NCI-H748 treated with DMSO at 0.1 percent for 48 hours (cell line): Measurements from ENCODE around the gene RAD51AP1.
"Not testable (repeated sequence)": the region's sequence is repeated elsewhere in the genome, so short reads cannot be mapped to it uniquely, and the experiment has no call there.

Source experiments
- DNase-seq: peaks from one replicate; lab custom pipeline; 2025; lab: John Stamatoyannopoulos, UW

Gene RAD51AP1, protein sequence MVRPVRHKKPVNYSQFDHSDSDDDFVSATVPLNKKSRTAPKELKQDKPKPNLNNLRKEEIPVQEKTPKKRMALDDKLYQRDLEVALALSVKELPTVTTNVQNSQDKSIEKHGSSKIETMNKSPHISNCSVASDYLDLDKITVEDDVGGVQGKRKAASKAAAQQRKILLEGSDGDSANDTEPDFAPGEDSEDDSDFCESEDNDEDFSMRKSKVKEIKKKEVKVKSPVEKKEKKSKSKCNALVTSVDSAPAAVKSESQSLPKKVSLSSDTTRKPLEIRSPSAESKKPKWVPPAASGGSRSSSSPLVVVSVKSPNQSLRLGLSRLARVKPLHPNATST

DNA sequence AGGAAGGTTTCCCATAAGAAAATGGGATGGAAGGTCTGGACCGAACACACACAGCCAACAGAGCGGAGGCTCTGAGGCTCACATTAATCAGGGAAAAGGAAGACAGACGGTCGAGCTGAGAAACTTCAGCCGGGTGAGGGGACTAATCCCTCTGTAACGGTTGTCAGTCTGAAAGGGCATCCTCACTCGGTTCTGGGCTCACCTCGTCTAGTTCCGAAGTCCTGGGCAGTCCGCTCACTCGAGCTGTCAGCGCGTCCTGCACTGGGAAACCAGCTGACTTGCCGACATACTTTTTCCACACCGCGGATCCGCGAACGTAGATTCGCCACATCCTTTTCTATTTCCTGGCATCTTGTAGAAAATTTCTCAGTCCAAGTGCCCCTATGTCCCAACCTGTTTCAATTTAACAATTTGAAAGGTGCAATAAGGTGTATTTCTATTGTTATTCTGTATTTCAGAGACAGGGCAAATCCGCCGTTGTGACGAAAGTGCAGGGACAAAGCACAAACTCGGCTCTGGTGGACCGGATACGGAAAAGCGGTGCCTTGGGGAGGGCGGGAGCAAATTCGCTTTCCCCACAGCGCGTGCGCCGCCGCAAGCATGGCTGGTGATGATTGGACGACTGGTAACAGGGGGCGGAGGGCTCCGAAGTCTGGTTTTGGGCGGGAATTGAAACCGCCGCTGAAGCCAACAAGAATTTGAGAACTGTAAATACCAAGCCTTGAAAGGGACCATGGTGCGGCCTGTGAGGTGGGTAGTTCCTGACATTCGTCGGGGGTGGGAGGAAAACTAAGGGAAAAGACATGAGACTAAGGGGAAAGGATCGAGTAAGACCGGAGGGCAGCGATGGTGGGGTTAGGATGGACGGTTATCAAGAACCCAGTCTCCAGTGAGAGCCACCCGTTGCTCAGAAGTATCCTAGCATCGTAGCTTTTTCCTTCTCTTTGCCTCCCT, at the start of gene RAD51AP1:
Gene RAD51AP1, plus strand, starts transcription at position 684 of the 954 bp plus-strand sequence. Its CDS starts 50 bp downstream, at position 734.
- peak; percentile 76 for DNase-seq

DNA sequence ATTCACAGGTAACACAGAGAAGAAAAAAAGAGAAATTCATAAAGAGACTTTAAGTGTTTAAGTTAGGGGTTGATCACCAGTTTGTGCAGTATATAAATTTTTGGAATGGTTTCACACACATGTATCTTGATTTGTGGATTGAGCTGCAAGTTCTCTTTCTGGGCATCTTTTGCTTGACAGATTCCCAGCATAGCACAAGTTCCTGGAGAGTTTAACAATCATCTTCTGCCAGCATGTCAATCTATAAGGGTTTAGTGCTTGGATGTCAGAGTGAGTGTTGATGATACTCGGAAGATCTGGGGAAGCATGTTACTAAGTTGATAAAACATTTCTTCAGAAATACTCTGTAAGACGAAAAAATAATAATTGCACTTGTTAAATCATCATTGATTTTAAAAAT, 49.1 kb upstream of the RAD51AP1 start:
- DNase-seq = no peak

- no peak for DNase-seq
Observed at GRCh38 chr12:4490973-4491372, 47.7 kb upstream of the RAD51AP1 start.

- DNase-seq = no peak
Observed at GRCh38 chr12:4496145-4496838, 42.4 kb upstream of the RAD51AP1 start.

DNA sequence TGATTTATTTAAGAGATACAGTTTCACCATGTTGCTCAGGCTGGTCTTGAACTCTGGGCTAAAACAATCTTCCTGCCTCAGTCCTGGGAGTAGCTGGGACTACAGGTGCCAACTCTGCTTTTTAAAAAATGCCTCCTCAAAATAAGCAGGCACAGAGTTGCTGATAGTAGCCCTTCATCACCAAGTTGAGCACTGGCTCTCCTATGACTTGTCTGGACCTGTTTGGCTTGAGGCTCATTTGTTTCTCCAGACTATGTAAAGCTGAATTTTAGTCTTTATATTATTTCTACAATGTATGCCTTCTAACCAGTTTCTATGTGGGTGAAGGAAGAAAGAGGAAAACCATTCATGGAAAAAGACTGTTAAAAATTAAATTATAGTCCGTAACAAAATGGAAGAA, 39.5 kb upstream of the RAD51AP1 start:
- no peak for DNase-seq

DNA sequence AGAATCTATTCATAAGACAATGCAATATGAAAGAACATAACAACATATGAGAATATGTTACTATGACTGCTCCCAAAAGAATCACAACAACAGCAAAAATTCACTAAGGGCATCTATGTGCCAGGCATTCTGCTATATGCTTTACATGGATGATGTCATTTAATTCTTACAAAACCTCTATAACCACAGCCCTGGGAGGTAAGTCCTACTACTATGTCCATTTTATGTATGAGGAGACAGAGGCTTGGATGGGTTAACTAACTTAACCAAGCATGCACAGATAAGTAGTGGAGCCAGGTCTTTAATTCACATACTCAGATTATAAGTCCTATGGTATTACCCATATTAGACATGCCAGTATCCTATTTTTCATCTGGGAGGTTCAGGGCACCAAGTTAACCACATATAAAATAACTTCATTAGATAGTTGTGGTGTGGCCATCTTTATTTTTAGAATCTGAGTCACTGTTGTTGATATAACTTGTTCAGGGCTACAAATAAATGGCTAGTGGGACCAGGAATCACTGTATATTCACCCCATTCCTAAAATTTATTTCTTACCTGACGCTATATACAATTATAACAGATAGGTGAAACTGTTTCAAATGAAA, 33.2 kb upstream of the RAD51AP1 start:
- no peak for DNase-seq

GRCh38 chr12:4506430-4506829, 32.3 kb upstream of the RAD51AP1 start:
- DNase-seq = no peak

DNA sequence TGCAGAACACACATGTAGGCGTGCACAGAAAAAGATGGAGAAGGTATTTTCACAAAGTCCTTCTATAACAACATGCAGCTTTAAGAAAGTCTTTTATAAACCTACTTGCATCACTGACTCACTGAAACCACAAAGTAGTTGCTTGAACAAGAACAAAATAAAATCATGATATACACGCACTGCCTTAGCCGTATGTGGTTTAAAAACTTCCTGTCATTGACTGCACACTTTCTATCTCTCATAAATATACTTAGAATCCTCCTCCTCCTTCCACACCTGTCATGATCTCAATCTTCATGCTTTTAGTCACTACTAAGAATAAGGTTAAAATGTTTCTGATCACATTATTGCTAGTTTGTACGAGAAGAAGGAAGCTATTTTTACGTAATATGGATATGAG, 31.8 kb upstream of the RAD51AP1 start:
- no peak for DNase-seq

DNA sequence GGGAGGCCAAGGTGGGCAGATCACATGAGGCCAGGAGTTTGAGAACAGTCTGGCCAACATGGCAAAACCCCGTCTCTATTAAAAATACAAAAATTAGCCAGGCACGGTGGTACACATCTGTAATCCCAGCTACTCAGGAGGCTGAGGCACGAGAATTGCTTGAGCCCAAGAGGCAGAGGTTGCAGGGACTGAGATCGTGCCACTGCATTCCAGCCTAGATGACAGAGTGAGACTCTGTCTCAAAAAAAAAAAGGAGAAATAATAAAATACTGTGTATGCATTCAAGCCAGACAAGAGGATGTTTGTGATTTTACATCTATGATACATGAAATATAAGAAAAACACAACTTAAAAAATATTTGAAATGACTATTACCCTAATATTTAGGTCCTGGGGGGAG, 30.2 kb upstream of the RAD51AP1 start:
- not testable (repeated sequence) for DNase-seq

DNA sequence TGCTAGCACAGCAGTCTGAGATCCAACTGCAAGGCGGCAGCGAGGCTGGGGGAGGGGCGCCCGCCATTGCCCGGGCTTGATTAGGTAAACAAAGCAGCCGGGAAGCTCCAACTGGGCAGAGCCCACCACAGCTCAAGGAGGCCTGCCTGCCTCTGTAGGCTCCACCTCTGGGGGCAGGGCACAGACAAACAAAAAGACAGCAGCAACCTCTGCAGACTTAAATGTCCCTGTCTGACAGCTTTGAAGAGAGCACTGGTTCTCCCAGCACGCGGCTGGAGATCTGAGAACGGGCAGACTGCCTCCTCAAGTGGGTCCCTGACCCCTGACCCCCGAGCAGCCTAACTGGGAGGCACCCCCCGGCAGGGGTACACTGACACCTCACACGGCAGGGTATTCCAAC, 29.4 kb upstream of the RAD51AP1 start:
- DNase-seq = not testable (repeated sequence)

DNA sequence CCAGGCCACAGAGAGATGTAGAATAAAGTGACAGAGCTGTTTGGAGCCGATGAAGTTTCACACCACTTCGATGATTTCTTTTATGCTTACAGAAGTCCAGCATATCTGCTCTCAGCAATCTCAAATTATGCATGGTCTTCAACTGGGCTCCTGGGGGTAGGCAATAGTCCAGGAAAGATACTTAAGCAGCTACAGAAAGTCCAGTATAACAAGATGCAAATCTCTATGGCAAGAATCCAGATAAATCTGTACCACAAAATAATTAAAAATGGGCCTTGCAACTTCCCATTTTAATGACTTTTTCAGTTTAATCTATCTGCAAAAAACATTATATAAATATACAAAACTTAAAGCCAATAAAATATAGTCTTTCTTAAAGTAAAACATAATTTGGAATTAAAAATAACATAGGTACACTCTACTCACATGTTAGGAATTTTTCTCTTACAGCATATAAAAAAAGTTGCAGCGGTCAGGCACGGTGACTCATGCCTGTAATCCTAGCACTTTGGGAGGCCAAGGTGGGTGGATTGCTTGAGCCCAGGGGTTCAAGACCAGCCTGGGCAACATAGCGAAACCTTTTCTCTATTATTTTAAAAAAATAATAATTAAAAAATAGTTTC, 20.5 kb upstream of the RAD51AP1 start:
- no peak for DNase-seq

DNA sequence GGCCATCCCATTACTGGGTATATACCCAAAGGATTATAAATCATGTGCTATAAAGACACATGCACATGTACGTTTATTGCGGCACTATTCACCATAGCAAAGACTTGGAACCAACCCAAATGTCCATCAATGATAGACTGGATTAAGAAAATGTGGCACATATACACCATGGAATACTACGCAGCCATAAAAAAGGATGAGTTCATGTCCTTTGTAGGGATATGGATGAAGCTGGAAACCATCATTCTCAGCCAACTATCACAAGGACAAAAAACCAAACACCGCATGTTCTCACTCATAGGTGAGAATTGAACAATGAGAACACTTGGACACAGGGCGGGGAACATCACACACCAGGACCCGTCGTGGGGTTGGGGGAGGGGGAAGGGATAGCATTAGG, 15.2 kb upstream of the RAD51AP1 start:
- DNase-seq = not testable (repeated sequence)

GRCh38 chr12:4526923-4527546, 11.7 kb upstream of the RAD51AP1 start:
- DNase-seq = peak; percentile 1

- DNase-seq = no peak
Observed at GRCh38 chr12:4530160-4530559, 8.5 kb upstream of the RAD51AP1 start.

GRCh38 chr12:4530982-4531586, 7.6 kb upstream of the RAD51AP1 start:
- DNase-seq = no peak

DNA sequence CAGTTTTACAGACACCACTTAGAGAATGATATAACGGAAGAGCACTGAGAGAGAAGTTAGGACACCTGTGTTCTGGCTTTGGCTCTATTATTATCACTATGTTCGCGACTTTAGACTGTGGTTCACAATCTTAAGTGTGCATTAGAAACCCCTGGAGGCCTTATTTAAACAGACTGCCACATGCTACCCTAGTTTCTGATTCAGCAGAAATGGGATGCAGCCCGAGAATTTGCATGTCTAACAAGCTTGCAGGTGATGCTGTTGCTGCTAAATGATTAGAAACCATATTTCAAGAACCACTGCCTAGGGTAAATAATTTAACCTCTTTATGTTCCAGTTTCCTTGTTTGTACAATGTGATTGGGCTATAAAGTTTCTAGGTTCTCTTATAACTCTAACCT, 3.6 kb upstream of the RAD51AP1 start:
- no peak for DNase-seq

DNA sequence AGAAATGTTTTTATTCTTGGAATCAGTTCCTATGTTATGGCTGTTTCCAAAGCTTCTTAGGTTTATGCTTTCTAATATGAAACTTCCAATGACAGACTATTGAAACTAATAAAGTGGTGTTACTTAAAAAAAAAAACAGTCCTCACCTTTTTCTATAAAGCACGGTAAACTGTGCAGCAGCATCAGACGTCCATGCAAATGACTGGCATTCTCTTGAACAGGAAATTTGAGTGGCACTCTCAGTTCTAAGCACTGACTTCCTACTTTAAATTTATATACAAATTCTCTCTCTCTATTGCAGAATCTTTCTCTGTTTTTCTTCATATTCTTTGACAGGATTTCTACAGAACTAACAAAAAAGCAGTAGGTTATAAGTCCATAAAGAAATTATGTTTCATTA, 2.8 kb upstream of the RAD51AP1 start:
- DNase-seq = no peak

- no peak for DNase-seq
Observed at GRCh38 chr12:4539167-4539870, 629 bp downstream of the RAD51AP1 start.

GRCh38 chr12:4540170-4540569, 1.5 kb downstream of the RAD51AP1 start:
- no peak for DNase-seq

DNA sequence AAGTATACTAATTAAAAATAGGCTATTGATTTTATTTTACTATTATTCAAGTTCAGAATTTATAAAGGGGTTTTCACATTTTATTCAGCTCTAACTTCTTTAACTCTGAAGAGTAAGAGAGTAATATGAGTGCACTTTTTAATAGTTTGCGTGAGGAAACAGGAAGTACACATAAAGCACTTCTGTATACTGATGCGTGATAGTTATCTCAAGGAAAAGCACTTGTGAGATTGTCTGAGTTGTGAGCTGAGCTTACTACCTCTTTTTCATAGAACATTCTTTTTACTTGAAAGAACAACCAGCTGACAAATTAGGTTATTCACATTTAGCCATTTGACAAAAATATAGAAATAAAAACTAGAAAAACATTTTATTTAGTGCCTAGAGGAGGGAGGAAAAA, 1.9 kb downstream of the RAD51AP1 start:
- no peak for DNase-seq
